GM10248 (cell line): Measurements from ENCODE around the gene ATP2B2.

Source experiments
- CTCF ChIA-PET: fragments of 300-600 bp; sonication (Branson Sonifier 250); formaldehyde crosslinking; extraction: SDS; loops from one replicate; lab custom pipeline; 2021; ENCODE audit warnings: antibody characterized with exemption; lab: Yijun Ruan, JAX
- POLR2A ChIA-PET: fragments of 350-650 bp; sonication (Branson Sonifier 250); formaldehyde crosslinking; extraction: SDS; loops from one replicate; lab custom pipeline; 2020; ENCODE audit warnings: antibody characterized with exemption; lab: Yijun Ruan, JAX
- DNase-seq: peaks from one replicate; pipeline ENCODE4 v3.0.0; 2012; ENCODE audit errors: extremely low spot score
- TF ChIP-seq, protein P1 (sequence below): IDR thresholded peaks from 2 replicates; pipeline ENCODE4 v1.5.1; 2012; ENCODE audit warnings: mild to moderate bottlenecking, low read depth; ENCODE audit errors: extremely low read depth, missing control alignments, control extremely low read depth

ATP2B2 gene

GRCh38 chr3:10509325-10509724 is 3.9 kb upstream of the ATP2B2 start:
- TF ChIP-seq, protein P1, sequence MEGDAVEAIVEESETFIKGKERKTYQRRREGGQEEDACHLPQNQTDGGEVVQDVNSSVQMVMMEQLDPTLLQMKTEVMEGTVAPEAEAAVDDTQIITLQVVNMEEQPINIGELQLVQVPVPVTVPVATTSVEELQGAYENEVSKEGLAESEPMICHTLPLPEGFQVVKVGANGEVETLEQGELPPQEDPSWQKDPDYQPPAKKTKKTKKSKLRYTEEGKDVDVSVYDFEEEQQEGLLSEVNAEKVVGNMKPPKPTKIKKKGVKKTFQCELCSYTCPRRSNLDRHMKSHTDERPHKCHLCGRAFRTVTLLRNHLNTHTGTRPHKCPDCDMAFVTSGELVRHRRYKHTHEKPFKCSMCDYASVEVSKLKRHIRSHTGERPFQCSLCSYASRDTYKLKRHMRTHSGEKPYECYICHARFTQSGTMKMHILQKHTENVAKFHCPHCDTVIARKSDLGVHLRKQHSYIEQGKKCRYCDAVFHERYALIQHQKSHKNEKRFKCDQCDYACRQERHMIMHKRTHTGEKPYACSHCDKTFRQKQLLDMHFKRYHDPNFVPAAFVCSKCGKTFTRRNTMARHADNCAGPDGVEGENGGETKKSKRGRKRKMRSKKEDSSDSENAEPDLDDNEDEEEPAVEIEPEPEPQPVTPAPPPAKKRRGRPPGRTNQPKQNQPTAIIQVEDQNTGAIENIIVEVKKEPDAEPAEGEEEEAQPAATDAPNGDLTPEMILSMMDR = no peak
- POLR2A ChIA-PET = no interaction called here
- CTCF ChIA-PET = interaction anchor here (1.7 kb wide), 1 partner anchor 43 kb away, joined by 4 read pairs; no protein-coding TSS in a partner anchor
- no peak for DNase-seq

DNA sequence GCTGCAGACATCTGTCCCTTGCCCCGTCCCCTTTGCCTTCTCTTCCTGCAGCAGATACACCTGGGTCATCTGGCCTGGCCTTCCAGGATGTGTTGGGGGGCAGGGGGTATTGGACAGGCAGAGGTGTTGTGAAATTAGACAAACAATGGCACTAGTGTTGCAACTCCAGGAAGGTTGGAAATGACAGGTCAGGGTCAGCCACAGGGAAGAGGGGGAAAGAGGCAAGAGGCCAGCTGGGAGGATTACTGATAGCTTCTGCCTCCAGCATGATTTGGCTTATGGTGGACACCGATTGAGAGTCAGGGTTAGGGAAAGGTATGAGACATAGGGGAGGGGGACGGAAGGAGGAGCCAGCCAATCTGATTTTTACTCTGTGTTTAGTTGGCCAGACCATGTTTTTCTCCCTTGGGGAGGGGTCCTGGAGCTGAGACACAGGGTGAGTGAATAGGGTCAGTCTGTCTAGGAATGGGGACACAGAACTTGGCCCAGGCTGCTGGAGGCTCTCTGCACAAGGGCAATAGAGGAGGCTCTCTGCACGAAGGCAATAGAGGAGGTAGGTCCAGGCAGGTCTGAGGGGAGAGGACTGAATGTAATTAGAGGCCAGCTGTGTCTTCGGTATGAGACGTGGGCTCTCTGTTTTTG is 3.4 kb upstream of the ATP2B2 start:
- ChIA-PET POLR2A (no interaction called here), CTCF (interaction anchor here (1.7 kb wide), 1 partner anchor 44 kb away, joined by 4 read pairs; no protein-coding TSS in a partner anchor)
- no peak for DNase-seq
- TF ChIP-seq, protein P1 = no peak

DNA sequence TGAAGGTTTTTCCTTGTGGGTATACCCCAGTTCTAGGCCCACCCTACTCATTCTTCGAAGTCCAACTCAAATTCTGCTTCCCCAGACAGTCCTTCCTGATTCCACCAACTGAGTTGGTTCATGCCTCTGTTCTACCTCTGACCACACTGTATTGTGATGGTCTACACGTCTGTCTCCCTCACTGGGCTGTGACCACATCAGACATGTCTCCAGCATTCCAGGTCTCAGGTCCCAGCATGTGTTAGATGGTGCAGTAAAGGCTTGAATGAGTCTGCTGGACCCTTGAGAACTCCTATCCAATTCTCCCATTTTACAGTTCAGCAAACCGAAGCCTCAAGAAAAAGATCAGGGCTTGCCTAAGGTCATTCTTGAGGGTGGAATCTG is 2.8 kb upstream of the ATP2B2 start:
- TF ChIP-seq, protein P1 = no peak
- ChIA-PET CTCF (no interaction called here), POLR2A (no interaction called here)
- DNase-seq = no peak

DNA sequence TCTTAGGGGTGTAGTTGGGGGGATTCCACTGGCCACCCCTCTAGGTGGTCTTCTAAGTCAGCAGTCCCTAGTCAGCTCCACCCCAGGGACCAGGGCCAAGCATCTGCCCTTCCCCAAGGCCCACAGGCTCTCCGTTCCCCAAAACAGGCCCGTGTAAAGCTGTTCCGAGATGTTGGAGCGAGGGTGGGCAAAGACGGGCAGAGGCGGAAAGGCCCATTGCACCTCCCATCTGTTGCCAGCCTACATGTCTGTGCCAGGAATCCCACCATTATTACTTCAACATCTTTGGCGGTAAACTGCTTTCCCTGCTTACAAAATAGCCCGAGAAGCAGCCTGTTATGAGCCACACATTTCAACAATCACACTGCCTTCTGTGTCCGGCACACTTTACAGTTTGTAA is 1.9 kb upstream of the ATP2B2 start:
- DNase-seq = no peak
- TF ChIP-seq, protein P1 = no peak
- CTCF ChIA-PET = no interaction called here
- POLR2A ChIA-PET = no interaction called here

GRCh38 chr3:10506696-10507095 is 1.3 kb upstream of the ATP2B2 start:
- DNase-seq = no peak
- ChIA-PET POLR2A (no interaction called here), CTCF (no interaction called here)
- TF ChIP-seq, protein P1 = no peak

GRCh38 chr3:10505791-10506585 is 602 bp upstream of the ATP2B2 start:
- ChIA-PET POLR2A (no interaction called here), CTCF (no interaction called here)
- DNase-seq = no peak
- TF ChIP-seq, protein P1 = no peak
